ENCODE measurements around the gene STX7. TPM values are rescaled to one million over a fixed set of nuclear protein-coding genes. Genes with fewer than 3 reads are reported as not detected.

STX7 gene
- polyA plus RNA-seq, 2 of the 4 experiments (the other 2 are of a cell fraction): 19.2 to 29.5 TPM

- ATAC-seq: no peak
- CTCF ChIA-PET: no interaction called here
Measured at GRCh38 chr6:132461958-132462357, 51.0 kb downstream of the STX7 start.

GRCh38 chr6:132459605-132459952 is 53.3 kb downstream of the STX7 start:
- WGBS (ENCODE audit: missing lambda C conversion rate): 93% methylated on average over 3 of the region's 3 CpGs
- FAIRE-seq (no peak), DNase-seq (ENCODE audit: low read depth in 1 of 2, low spot score in 1 of 2) (no peak), ATAC-seq (no peak)
- Histone ChIP-seq H3K4me3 (no peak overlapping the region), H3K4me1 (peaks cover under 1% of the 10 kb centered on the region; the same call in 2 of the 3 replicates), H3K27ac (no peak overlapping the region), H3K4me2 (no peak overlapping the region), H3K9me3 (no peaks in the 10 kb centered on the region)
- no peak for TF ChIP-seq HDAC2 (IDR thresholded peaks at IDR 0.05)
- TF ChIP-seq CHD4 (IDR thresholded peaks at IDR 0.05; ENCODE audit: borderline replicate concordance): no peak
- TF ChIP-seq, protein P1, sequence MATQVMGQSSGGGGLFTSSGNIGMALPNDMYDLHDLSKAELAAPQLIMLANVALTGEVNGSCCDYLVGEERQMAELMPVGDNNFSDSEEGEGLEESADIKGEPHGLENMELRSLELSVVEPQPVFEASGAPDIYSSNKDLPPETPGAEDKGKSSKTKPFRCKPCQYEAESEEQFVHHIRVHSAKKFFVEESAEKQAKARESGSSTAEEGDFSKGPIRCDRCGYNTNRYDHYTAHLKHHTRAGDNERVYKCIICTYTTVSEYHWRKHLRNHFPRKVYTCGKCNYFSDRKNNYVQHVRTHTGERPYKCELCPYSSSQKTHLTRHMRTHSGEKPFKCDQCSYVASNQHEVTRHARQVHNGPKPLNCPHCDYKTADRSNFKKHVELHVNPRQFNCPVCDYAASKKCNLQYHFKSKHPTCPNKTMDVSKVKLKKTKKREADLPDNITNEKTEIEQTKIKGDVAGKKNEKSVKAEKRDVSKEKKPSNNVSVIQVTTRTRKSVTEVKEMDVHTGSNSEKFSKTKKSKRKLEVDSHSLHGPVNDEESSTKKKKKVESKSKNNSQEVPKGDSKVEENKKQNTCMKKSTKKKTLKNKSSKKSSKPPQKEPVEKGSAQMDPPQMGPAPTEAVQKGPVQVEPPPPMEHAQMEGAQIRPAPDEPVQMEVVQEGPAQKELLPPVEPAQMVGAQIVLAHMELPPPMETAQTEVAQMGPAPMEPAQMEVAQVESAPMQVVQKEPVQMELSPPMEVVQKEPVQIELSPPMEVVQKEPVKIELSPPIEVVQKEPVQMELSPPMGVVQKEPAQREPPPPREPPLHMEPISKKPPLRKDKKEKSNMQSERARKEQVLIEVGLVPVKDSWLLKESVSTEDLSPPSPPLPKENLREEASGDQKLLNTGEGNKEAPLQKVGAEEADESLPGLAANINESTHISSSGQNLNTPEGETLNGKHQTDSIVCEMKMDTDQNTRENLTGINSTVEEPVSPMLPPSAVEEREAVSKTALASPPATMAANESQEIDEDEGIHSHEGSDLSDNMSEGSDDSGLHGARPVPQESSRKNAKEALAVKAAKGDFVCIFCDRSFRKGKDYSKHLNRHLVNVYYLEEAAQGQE (IDR thresholded peaks at IDR 0.05): no peak
- TF ChIP-seq RAD21 (conservative IDR thresholded peaks at IDR 0.05 in 1 of 2, IDR thresholded peaks at IDR 0.05 in 1 of 2): no peak
- no peak for TF ChIP-seq ZC3H11A (IDR thresholded peaks at IDR 0.05)
- TF ChIP-seq CEBPB (IDR thresholded peaks at IDR 0.05): no peak
- TF ChIP-seq RFX5 (IDR thresholded peaks at IDR 0.05): no peak
- no peak for TF ChIP-seq KDM5A (IDR thresholded peaks at IDR 0.05)
- ChIA-PET POLR2A (no interaction called here), CTCF (no interaction called here)

More at GRCh38 chr6:132461958-132462357, 51.0 kb downstream of the STX7 start:
- peaks cover 13% of the 10 kb centered on the region for H3K4me1 ChIP-seq
- H3K9me3 ChIP-seq: no peaks in the 10 kb centered on the region
- no peak overlapping the region for H3K4me3 ChIP-seq
- no peak overlapping the region for H3K4me2 ChIP-seq
- TF ChIP-seq PHF8 (IDR thresholded peaks at IDR 0.05; ENCODE audit: borderline replicate concordance, low read depth) (no peak), SREBF2 (IDR thresholded peaks at IDR 0.05) (no peak), FOXS1 (CRISPR knock-in tag; IDR thresholded peaks at IDR 0.05) (no peak), HEYL (CRISPR knock-in tag; IDR thresholded peaks at IDR 0.05) (no peak), CHD4 (IDR thresholded peaks at IDR 0.05; ENCODE audit: borderline replicate concordance) (no peak), RCOR1 (IDR thresholded peaks at IDR 0.05; ENCODE audit: low read depth, low read length) (no peak), ATOH8 (CRISPR knock-in tag; IDR thresholded peaks at IDR 0.05; ENCODE audit: low read depth) (no peak), HOXB5 (CRISPR knock-in tag; IDR thresholded peaks at IDR 0.05) (no peak), HOXB13 (CRISPR knock-in tag; IDR thresholded peaks at IDR 0.05; ENCODE audit: low read depth) (no peak), ZSCAN20 (CRISPR knock-in tag; IDR thresholded peaks at IDR 0.05) (no peak)
- TF ChIP-seq, protein P2, sequence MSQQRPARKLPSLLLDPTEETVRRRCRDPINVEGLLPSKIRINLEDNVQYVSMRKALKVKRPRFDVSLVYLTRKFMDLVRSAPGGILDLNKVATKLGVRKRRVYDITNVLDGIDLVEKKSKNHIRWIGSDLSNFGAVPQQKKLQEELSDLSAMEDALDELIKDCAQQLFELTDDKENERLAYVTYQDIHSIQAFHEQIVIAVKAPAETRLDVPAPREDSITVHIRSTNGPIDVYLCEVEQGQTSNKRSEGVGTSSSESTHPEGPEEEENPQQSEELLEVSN (IDR thresholded peaks at IDR 0.05; ENCODE audit: borderline replicate concordance, low read depth): no peak
- TF ChIP-seq, protein P3, sequence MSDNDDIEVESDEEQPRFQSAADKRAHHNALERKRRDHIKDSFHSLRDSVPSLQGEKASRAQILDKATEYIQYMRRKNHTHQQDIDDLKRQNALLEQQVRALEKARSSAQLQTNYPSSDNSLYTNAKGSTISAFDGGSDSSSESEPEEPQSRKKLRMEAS (IDR thresholded peaks at IDR 0.05): no peak
- TF ChIP-seq, protein P1 (IDR thresholded peaks at IDR 0.05): no peak
- POLR2A ChIA-PET: no interaction called here
- DNase-seq (ENCODE audit: low read depth in 1 of 2, low spot score in 1 of 2) (no peak), FAIRE-seq (no peak)
- WGBS (ENCODE audit: missing lambda C conversion rate): 93% methylated on average over 6 of the region's 6 CpGs
- no peak overlapping the region for H3K27ac ChIP-seq

All from A549 (cell line).